DMS53 (cell line): ENCODE measurements around the gene BIN1.
A peak's percentile ranks its signal among the peaks of the same experiment; 100 is the strongest.

Source experiments
- DNase-seq: peaks from one replicate; lab custom pipeline; 2025; lab: John Stamatoyannopoulos, UW

BIN1 gene

DNA sequence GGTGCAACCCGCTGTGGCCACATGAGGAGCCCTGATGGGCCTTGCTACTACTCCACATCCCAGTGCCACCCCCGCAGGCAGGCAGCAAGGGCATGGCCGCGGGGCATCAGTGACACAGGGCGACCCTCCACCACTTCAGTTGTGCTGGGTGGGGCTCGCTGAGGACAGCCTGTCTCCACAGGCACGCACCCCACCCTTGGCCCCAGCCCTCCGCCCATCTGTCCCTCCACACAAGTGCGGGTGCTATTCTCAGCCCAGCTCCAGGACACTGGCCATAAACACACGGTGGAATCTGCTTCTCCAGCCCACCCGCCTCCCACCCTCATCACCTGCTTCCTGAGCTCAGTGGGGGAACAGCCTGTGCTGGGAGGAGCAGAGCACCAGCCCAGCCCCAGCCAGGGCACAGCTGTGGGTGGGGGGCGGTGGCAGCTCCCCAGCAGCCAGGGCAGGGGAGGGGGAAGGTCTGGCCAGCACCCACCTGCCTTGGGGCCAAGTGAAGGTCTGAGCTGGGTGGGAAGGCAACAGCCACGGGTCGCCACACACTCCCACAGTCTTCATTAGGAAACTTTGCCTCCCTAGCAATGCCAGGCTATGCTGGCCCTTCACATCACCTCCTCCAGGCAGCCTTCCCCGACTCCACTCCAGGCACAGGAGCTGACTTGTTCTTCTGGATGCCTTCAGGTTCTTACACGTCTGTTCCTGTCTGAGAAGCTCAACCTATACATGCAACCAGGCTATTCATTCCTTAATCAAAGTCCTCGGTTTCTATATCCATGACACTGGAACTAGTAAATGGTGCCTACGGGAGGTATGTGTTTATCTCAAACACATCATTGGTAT is 16.5 kb downstream of the BIN1 start:
- DNase-seq = no peak

DNA sequence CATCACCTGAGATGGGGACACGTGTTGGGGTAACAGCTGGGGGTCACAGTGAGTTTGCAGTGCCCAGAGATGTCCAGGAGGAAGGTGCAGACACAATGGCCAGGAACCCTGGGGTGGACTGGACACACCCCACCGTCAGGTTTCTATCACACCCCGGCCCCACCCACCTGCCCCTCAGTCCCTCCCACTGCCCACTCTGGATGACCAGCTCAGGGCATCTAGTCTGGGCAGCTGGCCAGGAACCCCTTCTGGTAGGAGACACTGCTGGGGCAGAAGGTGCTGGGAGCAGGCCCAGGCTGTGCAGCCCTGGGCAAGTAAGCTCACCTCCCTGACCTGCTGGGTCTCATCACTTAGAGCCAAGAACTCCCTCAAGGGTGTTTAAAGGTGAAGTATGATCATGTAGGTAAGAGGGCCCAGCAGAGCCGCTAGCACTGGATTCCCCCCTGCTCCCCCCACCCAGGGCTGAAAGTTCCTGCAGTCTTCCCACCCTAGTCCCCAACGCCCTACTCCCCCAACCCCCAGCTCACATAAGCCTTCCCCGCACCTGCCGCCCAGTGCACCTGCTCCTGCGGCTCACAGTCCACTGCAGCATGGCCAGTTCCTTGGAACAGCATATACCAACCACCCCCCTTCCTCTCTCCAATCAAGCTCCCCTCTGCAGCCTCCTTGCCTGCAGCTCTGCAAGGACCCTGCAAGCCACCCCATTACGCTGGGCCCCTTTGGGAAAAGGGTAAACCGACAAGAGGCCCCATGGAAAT is 17.3 kb downstream of the BIN1 start:
- peak; percentile 58 for DNase-seq

DNA sequence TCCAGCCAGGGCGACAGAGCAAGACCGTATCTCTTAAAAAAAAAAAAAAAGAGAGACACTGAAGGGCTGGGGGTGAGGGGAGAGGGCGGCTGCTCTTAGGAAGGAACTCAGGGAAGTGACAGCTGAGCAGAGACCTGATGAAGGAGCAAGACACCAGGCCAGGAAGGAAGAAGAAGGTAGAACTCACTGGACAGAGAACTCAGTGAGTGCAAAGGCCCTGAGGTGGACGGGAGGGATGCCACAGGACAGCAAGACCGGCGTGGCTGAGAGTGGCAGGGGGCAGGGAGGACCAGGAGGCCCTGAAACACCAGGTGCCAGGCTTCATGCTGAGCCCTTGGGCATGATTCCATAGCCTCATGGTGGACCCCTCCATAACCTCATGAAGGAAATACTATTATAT is 18.2 kb downstream of the BIN1 start:
- no peak for DNase-seq

DNA sequence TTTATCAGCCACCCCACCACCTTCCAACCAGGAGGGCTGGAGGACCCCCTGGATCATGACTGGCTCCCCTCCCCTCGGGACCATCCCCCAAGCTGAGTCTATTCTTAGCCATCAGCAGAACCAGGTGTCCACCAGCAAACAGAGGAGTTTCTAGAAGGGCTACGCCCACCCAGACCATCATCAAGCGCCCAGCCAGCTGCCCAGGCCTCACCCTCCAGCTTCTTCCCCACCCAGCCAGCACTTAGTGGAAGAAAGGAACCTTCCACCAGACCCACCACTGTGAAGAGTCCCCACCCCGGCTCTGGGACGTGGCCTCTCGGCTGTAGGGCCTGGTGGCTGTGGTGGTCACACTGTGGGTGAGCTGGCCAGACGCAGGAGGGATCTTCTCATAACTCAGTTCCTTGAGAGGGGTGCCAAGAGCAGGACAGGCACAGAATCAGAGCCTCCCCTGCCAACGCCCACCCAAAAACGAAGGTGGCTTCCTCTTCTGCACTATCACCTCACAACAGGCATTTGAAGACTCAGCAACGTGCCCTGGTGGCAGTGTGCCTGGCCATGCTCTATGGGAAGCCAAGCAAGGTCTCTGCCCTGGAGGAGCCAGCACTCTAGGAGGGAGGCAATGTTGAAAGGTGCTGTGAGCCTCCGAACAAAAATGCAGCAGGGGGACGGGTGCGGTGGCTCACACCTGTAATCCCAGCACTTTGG is 19.0 kb downstream of the BIN1 start:
- DNase-seq = no peak

DNA sequence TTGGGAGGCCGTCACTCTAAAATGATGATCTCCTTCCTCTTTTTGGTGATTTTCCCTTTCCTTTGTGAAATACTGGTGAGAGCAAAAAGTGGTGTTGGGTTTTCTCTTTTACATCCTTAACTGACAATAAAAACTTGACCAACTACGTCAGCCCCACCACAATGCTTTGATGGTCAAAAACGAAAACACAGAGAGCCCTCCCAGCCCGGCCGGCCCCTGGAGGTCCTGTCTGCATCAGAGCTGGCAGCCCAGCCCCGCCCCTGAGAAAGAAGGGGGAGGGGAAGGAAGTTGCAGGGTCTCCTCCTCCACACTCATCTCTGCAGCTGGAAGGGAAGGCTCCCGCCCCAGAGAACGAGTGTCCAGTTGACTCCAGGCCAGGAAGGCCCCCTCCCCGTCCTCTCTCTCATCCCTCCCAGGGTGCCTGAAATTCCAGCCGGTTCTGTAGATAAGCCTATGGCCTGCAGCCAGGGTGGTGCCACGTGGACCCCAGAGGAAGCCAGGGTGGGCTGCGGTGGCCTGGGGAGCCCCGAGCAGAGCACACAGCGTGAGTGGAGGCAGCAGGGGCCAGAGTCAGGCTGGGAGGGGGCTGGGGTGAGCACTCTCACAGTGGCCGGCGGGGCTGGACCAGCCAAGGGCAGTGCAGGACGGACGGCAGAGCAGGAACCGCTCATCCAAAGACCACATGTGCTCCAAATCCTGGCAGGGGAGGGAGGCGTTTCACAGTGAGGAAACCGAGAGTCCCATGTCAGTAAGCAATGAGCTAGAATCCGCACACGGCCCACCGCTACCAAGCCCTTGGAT is 19.8 kb downstream of the BIN1 start:
- no peak for DNase-seq

DNA sequence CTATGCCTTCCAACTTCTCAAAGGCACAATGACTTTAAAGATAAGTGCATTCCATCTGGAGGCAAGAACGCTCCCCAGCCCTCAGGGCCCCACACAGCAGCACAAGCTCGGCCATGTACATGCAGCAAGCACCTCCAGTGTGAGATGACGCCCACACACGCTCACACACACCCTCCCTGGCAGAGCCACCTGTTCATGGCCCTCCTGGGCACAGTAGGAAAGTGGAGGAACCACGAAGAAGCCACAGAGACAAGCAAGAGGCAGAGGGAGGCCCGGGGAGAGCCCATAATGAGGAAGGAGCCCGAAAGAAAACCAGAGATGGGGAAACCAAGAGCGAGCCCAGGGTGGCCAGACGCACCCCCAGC is 21.7 kb downstream of the BIN1 start:
- no peak for DNase-seq

DNA sequence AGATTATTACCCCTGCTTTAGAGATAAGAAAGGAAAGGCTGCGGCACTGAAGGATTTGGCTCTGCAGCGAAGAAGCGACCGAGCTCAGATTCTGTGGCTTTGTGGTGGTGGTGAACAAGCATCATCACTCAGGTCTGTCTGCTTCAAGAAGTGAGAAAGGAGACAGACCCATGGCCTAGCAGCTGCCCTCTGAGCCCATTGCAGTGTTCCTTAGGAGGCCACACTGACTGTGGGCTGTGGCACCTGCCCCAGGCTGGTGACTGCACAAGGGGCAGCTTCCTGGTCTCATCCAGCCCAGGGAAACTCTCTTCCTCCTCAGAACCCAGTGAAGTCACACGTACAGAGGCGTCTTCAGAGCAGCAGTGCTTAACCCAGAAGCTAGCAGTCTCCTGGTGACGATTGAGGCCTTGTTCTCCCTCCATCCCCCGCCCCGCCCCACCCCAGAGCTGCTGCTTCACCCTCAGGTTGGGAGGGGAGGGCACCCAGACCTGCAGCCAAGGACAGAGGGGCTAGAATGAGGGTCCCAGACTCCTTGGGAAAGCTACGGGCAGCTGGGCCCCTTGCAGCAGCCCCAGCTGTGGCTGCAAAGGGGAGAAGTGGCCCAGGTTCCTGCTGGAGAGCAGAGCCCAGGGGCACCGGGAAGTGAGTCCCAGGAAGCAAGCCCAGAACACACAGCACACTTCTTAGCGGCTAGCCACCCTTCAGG is 22.2 kb downstream of the BIN1 start:
- no peak for DNase-seq

DNA sequence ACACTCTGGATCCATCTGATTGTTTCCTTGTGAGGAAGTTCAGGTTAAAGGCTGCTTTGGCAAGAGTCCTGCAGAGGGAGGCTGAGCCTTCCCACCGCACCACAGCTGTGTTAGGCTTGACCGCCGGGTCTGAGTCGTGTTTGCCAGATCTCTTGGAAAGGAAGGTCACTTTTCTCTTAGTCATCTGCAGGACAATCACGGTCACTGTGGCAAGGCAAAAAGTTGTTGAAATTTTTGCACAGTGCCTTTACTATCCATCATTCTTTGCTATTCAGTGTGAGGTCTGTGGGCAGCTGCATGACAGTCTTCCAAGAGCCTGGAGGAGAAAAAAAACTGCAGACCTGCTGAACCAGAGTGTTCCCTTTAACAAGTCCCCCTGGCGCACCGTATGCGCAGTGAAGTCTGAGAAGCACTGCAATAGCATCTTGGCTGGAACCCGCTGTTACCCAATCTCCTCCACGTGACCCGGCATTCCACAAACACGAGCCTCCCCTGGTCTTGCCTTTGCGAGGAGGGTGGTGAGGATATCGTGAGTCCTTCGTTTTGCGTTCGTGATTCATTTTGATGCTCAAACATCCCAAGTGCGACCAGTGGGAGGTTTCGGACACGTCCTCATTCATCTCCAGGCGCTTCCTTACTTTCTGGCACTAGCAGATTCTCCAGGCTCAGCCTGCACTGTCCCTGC is 23.0 kb downstream of the BIN1 start:
- DNase-seq = no peak

DNA sequence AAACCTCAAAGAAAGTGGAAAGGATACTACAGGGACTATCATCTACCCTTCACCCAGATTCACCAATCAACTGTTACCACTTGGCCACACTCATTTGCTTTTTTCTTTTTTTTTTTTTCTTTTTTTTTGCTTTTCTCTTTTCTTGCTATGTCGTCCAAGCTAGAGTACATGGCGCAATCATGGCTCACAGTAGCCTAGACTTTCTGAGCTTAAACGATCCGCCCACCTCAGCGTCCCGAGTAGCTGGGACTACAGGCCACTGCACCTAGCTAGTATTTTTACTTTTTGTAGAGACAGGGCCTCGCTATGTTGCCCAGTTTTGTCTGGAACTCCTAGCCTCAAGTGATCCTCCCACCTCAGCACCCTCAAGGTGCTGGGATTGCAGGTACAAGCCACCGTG is 24.0 kb downstream of the BIN1 start:
- no peak for DNase-seq

DNA sequence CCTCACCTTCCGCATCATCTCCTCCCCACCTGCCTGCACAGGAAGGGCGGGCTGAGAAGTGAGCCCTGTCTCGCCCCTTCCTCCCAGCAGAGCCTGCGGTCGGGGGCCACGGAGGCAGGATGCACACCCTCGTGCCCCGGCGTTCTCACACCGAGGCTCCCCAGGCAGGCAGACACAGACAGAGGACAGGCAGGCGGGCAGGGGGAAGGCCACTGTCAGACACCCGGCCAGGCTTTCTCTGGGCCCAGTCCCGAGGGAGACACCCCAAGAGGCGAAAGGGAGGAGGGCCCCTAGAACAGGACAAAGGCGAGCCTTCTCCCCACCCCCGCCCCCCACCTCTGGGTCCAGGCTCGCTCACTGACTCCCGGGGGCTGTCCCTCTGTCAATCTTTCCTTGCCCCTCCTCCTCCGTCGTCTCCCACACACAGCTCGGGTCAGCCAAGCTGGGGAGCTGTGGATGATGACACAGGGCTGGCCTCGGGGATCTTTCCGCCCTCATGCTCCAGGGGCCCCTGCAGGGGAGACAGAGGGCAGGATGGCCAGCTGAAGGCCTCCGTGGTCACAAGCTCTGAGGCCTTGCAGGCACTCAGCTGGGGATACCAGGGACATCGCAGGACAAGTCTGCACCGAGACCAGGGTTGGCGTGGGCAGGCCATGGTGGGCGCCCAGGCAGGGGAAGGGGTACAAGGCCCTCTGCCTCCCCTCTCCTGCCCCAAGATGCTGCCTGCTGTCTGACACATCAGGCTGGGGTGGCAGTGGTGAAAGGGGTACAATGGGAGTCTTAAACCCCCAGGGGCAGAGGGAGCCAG is 24.9 kb downstream of the BIN1 start:
- DNase-seq = no peak

DNA sequence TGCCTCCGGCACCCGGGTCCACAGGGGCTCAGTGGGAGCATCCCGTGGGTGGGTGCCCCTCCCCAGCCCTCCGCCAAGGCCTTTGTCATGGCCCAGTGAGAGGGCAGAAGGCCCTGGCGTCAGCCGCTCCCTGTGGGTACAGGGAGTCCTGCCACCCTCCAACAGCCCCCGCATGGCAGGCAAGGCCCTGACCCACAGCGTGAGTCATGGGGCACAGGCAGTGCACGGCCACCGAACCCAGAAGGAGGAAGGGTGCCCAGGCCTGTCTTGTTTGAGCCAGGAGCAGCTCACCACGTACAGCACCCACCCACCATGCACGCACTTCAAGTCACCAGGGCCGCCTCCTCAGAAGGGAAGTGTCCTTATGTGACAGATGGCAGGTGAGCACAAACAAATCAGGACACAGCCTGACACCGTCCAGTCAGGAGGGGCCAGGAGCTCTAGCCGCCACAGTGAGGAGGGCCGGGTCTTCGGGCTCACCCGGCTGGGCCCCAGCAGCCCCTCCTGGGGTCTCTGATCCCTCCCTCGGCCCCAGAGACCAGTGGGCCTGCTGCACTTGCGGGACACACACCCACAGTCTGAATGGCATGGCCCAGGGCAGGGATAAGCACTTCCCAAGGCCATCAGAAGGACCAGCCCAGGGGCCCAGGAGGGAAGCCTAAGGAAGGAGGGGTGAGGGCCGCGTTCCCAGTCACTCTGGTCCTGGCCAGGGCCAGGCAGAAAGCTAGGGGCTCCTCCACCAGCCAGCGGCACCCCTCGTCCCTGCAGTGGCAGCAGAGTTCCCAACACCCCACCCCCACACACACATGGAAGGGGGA is 25.8 kb downstream of the BIN1 start:
- peak; percentile 16 for DNase-seq

DNA sequence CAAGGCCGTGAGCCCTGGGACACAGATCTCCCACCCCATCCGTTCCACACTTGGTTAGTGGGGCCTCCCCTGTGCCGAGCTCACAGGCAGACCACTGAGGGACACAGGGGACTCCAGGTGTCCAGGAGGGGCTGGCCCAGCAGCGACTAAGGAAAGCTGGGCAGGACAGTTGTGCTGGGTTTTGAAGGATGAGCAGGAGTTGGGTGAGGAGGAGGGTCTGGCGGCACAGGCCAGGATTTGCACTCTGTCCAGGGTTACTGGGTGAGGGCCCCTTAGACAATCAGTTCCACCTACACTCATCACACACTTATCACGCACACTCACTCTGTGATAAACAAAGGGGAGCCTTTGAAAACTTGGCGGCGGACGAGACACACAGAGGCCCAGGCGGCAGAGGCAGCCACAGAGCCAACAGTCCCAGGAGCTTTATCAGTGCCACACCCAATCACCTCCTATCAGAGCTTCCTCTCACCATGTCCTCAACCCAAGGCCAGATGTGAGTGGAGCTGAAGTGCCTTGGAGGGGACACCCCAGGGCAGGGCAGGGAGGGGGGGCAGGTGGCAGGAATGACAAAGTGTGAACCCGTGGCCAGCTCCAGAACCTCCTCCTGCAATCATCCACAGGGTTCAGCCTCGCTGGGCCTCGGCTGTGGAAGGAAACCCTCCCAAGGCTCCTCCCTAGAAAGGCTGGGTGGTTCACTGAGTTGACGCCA is 26.6 kb downstream of the BIN1 start:
- DNase-seq = no peak

DNA sequence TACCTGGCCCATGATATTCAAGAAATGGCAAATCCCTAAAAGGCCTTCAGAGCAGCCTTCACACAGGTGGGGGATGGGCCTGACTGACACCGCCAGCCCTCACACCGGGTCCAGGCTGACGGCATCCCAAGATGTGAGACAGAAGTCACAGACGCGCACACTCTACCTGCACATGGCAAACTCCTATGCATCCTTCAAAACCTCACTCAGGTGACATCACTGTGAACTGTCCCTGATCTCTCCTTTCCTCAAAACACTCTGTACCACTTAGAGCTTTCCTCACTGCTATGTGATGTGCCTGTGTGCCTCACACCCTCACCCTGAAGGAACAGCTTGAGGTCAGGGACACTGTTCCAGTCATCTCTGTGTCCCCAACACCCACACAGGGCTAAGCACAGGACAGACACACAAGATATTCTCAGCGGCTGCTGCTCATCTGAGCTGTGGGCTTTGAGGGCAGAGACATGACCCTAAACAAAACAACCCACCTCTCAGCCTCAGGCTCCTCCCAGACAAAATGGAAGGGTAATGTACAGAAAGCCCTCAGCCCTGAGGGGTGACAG is 27.5 kb downstream of the BIN1 start:
- no peak for DNase-seq

DNA sequence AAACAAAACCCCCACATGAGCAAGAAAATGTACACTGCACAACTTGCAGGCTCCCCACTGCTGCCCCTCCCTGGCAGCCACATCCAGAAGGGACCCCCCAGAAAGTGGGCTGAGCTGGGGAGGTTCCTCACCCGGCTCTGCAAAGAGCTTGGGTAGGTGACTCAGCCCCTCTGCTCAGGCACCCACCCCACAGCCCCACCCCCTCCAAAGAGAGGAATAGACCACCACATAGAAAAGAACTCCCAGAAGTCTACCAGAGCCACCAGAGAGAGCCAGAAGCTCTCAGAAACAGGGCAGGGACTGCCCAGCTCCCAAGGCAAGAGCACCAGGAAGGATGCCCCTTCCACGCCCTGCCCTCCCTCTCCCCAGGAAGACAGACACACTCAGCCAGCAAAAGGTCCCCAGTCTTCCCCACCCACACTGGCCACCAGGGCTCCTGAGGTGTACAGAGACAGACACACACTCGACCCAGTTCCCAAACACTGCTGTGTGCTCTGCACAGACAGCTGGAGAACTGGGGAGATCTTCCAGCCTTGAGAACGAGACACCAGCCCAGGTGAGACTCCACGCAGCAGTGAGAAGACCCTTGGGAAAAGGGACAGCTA is 28.2 kb downstream of the BIN1 start:
- no peak for DNase-seq

DNA sequence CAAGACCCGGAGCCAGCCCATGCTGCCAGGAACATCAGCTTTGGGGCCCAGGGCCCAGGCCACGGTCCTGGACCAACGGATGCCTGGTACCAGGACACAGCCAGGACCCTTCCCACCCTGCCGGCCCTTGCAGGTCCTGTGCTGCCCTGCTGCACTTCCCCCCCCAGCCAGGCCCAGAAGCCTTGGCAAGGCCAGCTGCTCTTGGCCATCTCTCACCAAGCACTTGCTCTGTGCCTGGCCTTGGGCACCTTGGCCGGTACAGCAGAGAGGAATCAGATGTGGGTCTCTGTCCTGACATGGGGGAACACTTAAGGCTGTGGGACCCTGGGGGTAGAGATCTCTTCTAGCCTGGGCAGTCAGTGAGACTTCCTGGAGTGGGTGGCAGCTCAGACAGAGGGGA is 28.9 kb downstream of the BIN1 start:
- no peak for DNase-seq

DNA sequence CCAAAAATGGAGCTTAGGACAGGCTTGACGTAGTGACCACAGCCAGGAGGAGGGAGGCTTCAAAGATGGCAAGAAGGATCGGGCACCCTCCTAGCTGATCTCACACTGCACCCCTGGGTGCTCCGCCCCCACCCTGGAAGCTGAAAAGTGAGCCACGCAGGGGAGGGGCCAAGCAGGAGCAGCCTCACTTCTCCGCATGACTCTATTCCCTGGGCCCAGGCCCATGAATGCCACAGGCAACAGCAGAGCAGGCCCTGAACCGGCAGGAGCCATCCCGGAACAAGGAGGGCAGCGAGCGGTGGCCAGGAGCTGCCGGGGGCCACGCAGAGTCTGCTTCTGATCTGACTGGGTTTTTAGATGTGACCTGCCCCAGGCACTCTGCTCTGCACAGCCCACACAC is 30.0 kb downstream of the BIN1 start:
- DNase-seq = no peak

DNA sequence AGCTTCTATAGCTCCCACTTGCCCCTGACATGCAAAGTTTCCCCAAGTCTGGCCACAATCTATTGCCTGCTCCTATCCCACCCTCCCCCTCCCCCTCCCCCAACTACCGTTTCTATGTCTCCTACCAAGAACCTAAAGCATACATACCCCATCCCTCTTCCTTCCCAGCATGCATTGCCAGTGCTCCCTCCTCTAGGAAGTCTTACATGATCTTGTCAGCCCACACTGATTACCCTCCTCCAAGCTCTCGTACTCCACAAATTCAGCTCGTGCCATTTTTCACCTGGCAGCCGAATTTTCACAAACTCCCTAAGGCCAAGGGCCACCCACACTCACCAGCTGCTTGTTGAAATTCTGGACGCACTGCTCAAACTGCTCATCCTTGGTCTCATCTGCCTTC is 30.7 kb downstream of the BIN1 start:
- DNase-seq = no peak

DNA sequence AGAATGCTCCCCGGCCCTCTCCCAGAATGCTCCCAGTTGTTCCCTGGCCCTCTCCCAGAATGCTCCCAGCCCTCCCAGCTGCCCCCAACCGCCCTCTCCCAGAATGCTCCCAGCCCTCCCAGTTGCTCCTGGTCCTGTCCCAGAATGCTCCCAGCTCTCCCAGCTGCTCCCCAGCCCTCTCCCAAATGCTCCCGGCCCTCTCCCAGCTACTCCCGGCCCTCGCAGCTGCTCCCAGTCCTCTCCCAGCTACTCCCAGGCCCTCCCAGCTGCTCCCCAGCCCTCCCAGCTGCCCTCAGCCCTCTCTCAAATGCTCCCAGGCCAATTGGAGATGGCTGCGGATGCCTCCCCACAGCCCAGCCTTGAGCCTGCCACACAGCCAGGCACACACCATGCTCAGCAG is 31.1 kb downstream of the BIN1 start:
- no peak for DNase-seq
